ENCODE results near the gene SEC11A.

DNA sequence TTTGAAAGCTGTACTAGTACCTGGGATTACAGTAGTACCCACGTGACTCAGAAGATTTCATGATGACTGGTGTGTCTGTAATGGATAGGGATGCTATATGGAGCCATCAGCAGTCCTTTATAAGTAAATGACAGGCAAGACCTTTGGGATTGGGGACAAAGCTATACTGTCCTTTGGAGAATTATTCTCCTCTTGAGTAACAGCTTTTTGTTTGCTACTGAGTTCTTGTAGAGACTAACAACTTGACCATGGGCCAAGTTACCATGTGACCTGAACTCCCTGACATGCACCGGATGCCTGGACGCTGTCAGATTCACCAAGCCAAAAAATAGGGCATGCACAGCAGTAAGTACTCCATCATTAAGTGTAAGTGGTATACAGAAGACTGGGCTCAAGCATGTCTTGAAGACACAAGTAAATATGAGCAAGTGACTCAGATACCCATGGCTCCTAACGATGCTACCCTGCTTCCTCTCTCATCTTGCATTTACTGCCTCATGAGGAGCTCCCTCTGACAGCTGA lies 12.9 kb downstream of the SEC11A start:
- TF ChIP-seq, protein P1, sequence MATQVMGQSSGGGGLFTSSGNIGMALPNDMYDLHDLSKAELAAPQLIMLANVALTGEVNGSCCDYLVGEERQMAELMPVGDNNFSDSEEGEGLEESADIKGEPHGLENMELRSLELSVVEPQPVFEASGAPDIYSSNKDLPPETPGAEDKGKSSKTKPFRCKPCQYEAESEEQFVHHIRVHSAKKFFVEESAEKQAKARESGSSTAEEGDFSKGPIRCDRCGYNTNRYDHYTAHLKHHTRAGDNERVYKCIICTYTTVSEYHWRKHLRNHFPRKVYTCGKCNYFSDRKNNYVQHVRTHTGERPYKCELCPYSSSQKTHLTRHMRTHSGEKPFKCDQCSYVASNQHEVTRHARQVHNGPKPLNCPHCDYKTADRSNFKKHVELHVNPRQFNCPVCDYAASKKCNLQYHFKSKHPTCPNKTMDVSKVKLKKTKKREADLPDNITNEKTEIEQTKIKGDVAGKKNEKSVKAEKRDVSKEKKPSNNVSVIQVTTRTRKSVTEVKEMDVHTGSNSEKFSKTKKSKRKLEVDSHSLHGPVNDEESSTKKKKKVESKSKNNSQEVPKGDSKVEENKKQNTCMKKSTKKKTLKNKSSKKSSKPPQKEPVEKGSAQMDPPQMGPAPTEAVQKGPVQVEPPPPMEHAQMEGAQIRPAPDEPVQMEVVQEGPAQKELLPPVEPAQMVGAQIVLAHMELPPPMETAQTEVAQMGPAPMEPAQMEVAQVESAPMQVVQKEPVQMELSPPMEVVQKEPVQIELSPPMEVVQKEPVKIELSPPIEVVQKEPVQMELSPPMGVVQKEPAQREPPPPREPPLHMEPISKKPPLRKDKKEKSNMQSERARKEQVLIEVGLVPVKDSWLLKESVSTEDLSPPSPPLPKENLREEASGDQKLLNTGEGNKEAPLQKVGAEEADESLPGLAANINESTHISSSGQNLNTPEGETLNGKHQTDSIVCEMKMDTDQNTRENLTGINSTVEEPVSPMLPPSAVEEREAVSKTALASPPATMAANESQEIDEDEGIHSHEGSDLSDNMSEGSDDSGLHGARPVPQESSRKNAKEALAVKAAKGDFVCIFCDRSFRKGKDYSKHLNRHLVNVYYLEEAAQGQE (IDR thresholded peaks at IDR 0.05; ENCODE audit: low read depth), result no peak
- TF ChIP-seq YY1 (IDR thresholded peaks at IDR 0.05; ENCODE audit: low read depth), result no peak
- no peak for TF ChIP-seq RAD21 (IDR thresholded peaks at IDR 0.05; ENCODE audit: low read depth)
- TF ChIP-seq CEBPB (IDR thresholded peaks at IDR 0.05), result no peak
- TF ChIP-seq EP300 (IDR thresholded peaks at IDR 0.05; ENCODE audit: borderline replicate concordance), result no peak
- no peak for TF ChIP-seq CREB1 (IDR thresholded peaks at IDR 0.05; ENCODE audit: low read depth)
- TF ChIP-seq, protein P2, sequence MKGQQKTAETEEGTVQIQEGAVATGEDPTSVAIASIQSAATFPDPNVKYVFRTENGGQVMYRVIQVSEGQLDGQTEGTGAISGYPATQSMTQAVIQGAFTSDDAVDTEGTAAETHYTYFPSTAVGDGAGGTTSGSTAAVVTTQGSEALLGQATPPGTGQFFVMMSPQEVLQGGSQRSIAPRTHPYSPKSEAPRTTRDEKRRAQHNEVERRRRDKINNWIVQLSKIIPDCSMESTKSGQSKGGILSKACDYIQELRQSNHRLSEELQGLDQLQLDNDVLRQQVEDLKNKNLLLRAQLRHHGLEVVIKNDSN (IDR thresholded peaks at IDR 0.05), result no peak
- TF ChIP-seq EGR1 (IDR thresholded peaks at IDR 0.05), result no peak
- TF ChIP-seq ZBTB7A (IDR thresholded peaks at IDR 0.05; ENCODE audit: low read depth), result no peak
- no peak for TF ChIP-seq NFIC (IDR thresholded peaks at IDR 0.05)
- no peak for TF ChIP-seq TEAD4 (IDR thresholded peaks at IDR 0.05)
- TF ChIP-seq, protein P3, sequence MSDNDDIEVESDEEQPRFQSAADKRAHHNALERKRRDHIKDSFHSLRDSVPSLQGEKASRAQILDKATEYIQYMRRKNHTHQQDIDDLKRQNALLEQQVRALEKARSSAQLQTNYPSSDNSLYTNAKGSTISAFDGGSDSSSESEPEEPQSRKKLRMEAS (IDR thresholded peaks at IDR 0.05), result no peak
- TF ChIP-seq TCF12 (IDR thresholded peaks at IDR 0.05; ENCODE audit: low read depth), result no peak
